B cell (primary cell): ENCODE data around the gene RASA2.

Source experiments
- CTCF ChIP-seq: fragments of 200-600 bp; IDR thresholded peaks from one replicate; pipeline ENCODE4 v1.8.0; 2022; ENCODE audit warnings: antibody characterized with exemption, mild to moderate bottlenecking
- EZH2 ChIP-seq: IDR thresholded peaks from 2 replicates; pipeline ENCODE4 v1.6.1; 2012; ENCODE audit warnings: borderline replicate concordance, low read depth, mild to moderate bottlenecking, moderate library complexity, low read length; ENCODE audit not compliant: insufficient read depth, poor library complexity, severe bottlenecking

GRCh38 chr3:141546081-141546480 is 59.3 kb downstream of the RASA2 start:
- no peak for TF ChIP-seq EZH2
- no peak for TF ChIP-seq CTCF
